GM23338 (cell line): Measurements from ENCODE around the gene TCTN1.

Source experiments
- CREB1 ChIP-seq: fragments of 250-450 bp; sonication (Bioruptor Pico); IDR thresholded peaks from 2 replicates; pipeline ENCODE4 v1.5.0; 2020; ENCODE audit warnings: low read depth, mild to moderate bottlenecking, moderate library complexity
- EZH2 ChIP-seq: fragments of 200-600 bp; sonication (generic); IDR thresholded peaks from one replicate; pipeline ENCODE4 v1.8.0; 2017; ENCODE audit warnings: antibody characterized with exemption, mild to moderate bottlenecking, low read depth; ENCODE audit not compliant: unreplicated experiment
- EZH2phosphoT487 ChIP-seq: fragments of 200-600 bp; sonication (generic); IDR thresholded peaks from one replicate; pipeline ENCODE4 v1.8.1; 2018; ENCODE audit warnings: antibody characterized with exemption; ENCODE audit not compliant: unreplicated experiment
- NANOG ChIP-seq: IDR thresholded peaks from 2 replicates; pipeline ENCODE4 v1.6.1; 2016; ENCODE audit warnings: antibody characterized with exemption, borderline replicate concordance
- POLR2AphosphoS5 ChIP-seq: IDR thresholded peaks from 2 replicates; pipeline ENCODE4 v1.6.1; 2016; ENCODE audit warnings: antibody characterized with exemption, low read depth
- TF ChIP-seq, protein P1 (sequence below), 2 experiments: fragments of 200-600 bp in 1 of 2; sonication (generic) in 1 of 2; conservative IDR thresholded peaks; 2 replicates each; pipeline versions ENCODE4 v1.5.1 to v1.6.1; 2016 to 2017; ENCODE audit warnings: antibody characterized with exemption in 2 of 2, low read depth in 2 of 2, mild to moderate bottlenecking in 2 of 2, moderate library complexity in 1 of 2
- TF ChIP-seq, protein P2 (sequence below): IDR thresholded peaks from one replicate; pipeline ENCODE4 v1.6.1; 2018; ENCODE audit warnings: antibody characterized with exemption; ENCODE audit not compliant: unreplicated experiment

DNA sequence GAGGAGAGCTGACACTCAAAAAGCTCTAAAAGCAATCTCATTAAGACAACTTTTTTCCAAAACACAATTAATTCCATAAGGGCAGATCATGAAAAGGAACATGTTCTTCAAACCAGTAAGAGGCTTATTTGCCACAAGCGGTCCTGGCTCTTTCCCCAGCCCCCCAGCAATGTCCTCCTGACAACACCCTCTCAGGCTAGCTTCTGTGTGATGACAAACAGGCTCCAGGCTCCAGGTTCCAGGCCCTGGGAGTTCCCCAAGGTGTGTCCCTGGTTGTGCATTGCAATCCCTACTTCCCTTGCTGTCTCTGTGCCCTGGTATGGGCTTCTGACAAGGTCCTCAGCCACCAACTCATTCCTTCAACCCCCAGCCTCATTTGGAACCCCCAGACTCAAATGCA is 66.1 kb downstream of the TCTN1 start:
- TF ChIP-seq, protein P1, sequence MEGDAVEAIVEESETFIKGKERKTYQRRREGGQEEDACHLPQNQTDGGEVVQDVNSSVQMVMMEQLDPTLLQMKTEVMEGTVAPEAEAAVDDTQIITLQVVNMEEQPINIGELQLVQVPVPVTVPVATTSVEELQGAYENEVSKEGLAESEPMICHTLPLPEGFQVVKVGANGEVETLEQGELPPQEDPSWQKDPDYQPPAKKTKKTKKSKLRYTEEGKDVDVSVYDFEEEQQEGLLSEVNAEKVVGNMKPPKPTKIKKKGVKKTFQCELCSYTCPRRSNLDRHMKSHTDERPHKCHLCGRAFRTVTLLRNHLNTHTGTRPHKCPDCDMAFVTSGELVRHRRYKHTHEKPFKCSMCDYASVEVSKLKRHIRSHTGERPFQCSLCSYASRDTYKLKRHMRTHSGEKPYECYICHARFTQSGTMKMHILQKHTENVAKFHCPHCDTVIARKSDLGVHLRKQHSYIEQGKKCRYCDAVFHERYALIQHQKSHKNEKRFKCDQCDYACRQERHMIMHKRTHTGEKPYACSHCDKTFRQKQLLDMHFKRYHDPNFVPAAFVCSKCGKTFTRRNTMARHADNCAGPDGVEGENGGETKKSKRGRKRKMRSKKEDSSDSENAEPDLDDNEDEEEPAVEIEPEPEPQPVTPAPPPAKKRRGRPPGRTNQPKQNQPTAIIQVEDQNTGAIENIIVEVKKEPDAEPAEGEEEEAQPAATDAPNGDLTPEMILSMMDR (conservative IDR thresholded peaks at IDR 0.05; ENCODE audit: low read depth in 2 of 2): no peak
- no peak for TF ChIP-seq EZH2phosphoT487
- no peak for TF ChIP-seq POLR2AphosphoS5
- TF ChIP-seq, protein P2, sequence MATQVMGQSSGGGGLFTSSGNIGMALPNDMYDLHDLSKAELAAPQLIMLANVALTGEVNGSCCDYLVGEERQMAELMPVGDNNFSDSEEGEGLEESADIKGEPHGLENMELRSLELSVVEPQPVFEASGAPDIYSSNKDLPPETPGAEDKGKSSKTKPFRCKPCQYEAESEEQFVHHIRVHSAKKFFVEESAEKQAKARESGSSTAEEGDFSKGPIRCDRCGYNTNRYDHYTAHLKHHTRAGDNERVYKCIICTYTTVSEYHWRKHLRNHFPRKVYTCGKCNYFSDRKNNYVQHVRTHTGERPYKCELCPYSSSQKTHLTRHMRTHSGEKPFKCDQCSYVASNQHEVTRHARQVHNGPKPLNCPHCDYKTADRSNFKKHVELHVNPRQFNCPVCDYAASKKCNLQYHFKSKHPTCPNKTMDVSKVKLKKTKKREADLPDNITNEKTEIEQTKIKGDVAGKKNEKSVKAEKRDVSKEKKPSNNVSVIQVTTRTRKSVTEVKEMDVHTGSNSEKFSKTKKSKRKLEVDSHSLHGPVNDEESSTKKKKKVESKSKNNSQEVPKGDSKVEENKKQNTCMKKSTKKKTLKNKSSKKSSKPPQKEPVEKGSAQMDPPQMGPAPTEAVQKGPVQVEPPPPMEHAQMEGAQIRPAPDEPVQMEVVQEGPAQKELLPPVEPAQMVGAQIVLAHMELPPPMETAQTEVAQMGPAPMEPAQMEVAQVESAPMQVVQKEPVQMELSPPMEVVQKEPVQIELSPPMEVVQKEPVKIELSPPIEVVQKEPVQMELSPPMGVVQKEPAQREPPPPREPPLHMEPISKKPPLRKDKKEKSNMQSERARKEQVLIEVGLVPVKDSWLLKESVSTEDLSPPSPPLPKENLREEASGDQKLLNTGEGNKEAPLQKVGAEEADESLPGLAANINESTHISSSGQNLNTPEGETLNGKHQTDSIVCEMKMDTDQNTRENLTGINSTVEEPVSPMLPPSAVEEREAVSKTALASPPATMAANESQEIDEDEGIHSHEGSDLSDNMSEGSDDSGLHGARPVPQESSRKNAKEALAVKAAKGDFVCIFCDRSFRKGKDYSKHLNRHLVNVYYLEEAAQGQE: no peak
- no peak for TF ChIP-seq EZH2
- TF ChIP-seq CREB1 (CRISPR knock-in tag): no peak
- no peak for TF ChIP-seq NANOG
